Upper lobe of left lung (tissue), 6 donors: Measurements from ENCODE around the gene SYVN1. TPM values are rescaled to one million over a fixed set of nuclear protein-coding genes. Genes with fewer than 3 reads are reported as not detected.

Experiments
- ATAC-seq, 2 donors: fragments of 200-7000 bp; cut with Tn5 transposase; one replicate each; pipeline ENCODE4 v1.9.1; 2022; ENCODE audit warnings: mild to moderate bottlenecking in 2 of 2, moderate library complexity in 2 of 2; ENCODE audit not compliant: low FRiP score in 2 of 2
- DNase-seq, 2 donors: peaks; one replicate each; pipeline ENCODE4 v3.0.0-alpha.2; 2019 to 2020
- H3K27ac ChIP-seq, 4 donors: fragments of 200-600 bp; sonication (generic); one replicate each; pipeline ENCODE4 v1.5.1; 2016 to 2019
- H3K27me3 ChIP-seq, 4 donors: fragments of 200-600 bp; sonication (generic); one replicate each; pipeline ENCODE4 v1.5.1; 2017 to 2019
- H3K36me3 ChIP-seq, 4 donors: fragments of 200-600 bp; sonication (generic); one replicate each; pipeline ENCODE4 v1.5.1; 2016 to 2019
- H3K4me1 ChIP-seq, 4 donors: fragments of 200-600 bp; sonication (generic); one replicate each; pipeline ENCODE4 v1.5.1; 2018 to 2019
- H3K4me3 ChIP-seq, 4 donors: fragments of 200-600 bp; sonication (generic); one replicate each; pipeline ENCODE4 v1.5.1; 2017 to 2019; ENCODE audit warnings: mild to moderate bottlenecking in 2 of 4, moderate library complexity in 1 of 4
- H3K9me3 ChIP-seq, 4 donors: fragments of 200-600 bp; sonication (generic); one replicate each; pipeline ENCODE4 v1.5.1; 2018 to 2019
- CTCF ChIP-seq, 6 experiments: fragments of 450-650 bp in 4 of 6; fragments of 200-600 bp in 2 of 6; sonication (generic) in 2 of 6; IDR thresholded peaks; one replicate each; pipeline ENCODE4 v1.5.1; 2016 to 2019; ENCODE audit warnings: antibody characterized with exemption in 6 of 6
- EP300 ChIP-seq, 4 donors: sonication (generic); formaldehyde crosslinking; IDR thresholded peaks; one replicate each; pipeline ENCODE4 v1.5.1; 2017; ENCODE audit warnings: antibody characterized with exemption in 4 of 4, control low read depth in 2 of 4
- POLR2A ChIP-seq, 4 donors: fragments of 450-650 bp; IDR thresholded peaks; one replicate each; pipeline ENCODE4 v1.5.1; 2016 to 2017; ENCODE audit warnings: antibody characterized with exemption in 4 of 4, mild to moderate bottlenecking in 2 of 4
- POLR2AphosphoS5 ChIP-seq, 2 donors: sonication (generic); formaldehyde crosslinking; IDR thresholded peaks; one replicate each; pipeline ENCODE4 v1.5.1; 2017; ENCODE audit warnings: antibody characterized with exemption in 2 of 2
- WGBS, 2 donors: methylation state at CpG; one replicate each; pipeline ENCODE4 v1.1.5; 2017 to 2018; 5-methylcytosine and 5-hydroxymethylcytosine counted together
- total RNA-seq, 6 donors: library from RNA; depleted of rRNA in 4 of 6; stranded (reverse); fragments of >200 nt in 4 of 6; gene quantifications; one replicate each; pipeline versions ENCODE4 v1.1.0 to v1.2.1, GENCODE V29; 2016 to 2021
- donor health status: DM: no; HTN: no; CAD: no; lungs with moderate emphysema.
- donor health status: DM: no; HTN: yes; CAD: no; lungs with severe emphysema.

SYVN1 gene
- total RNA-seq: 10 to 100 TPM; 31.1 to 70.6 (median 50.0) TPM

GRCh38 chr11:65134240-65134951 lies at the start of gene SYVN1:
Gene SYVN1, minus strand, starts transcription at chr11:65134519. Its CDS starts 918 bp downstream, at chr11:65133601.
- TF ChIP-seq EP300 (IDR thresholded peaks at IDR 0.05) (peak in 1 of 4 donors; percentile 75), POLR2A (IDR thresholded peaks at IDR 0.05) (peak; percentile 77 to 97 (median 94)), POLR2AphosphoS5 (IDR thresholded peaks at IDR 0.05) (peak; percentile 99), CTCF (IDR thresholded peaks at IDR 0.05) (peak in 2 of 6 experiments; percentile 14 to 24)
- Histone ChIP-seq H3K4me1 (peaks cover 24 to 33% (median 27%) of the 10 kb centered on the region in 4 donors), H3K27me3 (no peaks in the 10 kb centered on the region), H3K36me3 (peaks cover 20 to 35% (median 33%) of the 10 kb centered on the region in 4 donors), H3K4me3 (peak within 1 kb of the TSS; percentile 67 to 98 (median 88)), H3K27ac (peak within 1 kb of the TSS; percentile 97 to 99 (median 98)), H3K9me3 (no peaks in the 10 kb centered on the region)
- ATAC-seq: peak; percentile 94 to 96
- peak; percentile 90 to 99 for DNase-seq
- 0% methylated on average over 16 to 26 of the region's 60 CpGs for WGBS, 2 donors

- H3K9me3 ChIP-seq: no peaks in the 10 kb centered on the region
- ATAC-seq: peak in 1 of 2 donors; percentile 40
- peak in 1 of 2 donors; percentile 55 for DNase-seq
- peaks cover 5 to 44% (median 32%) of the 10 kb centered on the region in 4 donors for H3K36me3 ChIP-seq
- no peaks in the 10 kb centered on the region for H3K27me3 ChIP-seq
- H3K4me1 ChIP-seq: peaks cover 21 to 37% (median 24%) of the 10 kb centered on the region in 4 donors
- TF ChIP-seq EP300 (IDR thresholded peaks at IDR 0.05): no peak
- no peak for TF ChIP-seq POLR2AphosphoS5 (IDR thresholded peaks at IDR 0.05)
- no peak for TF ChIP-seq POLR2A (IDR thresholded peaks at IDR 0.05)
- no peak for TF ChIP-seq CTCF (IDR thresholded peaks at IDR 0.05)
- 66 to 70% methylated on average over 15 to 19 of the region's 19 CpGs for WGBS, 2 donors
- H3K27ac ChIP-seq: peak overlapping the region; percentile 90 to 97 (median 96)
- H3K4me3 ChIP-seq: peak overlapping the region in 3 of 4 donors; percentile 92 to 97 (median 96)
Observed at GRCh38 chr11:65183201-65183891, 49.0 kb upstream of the SYVN1 start.

DNA sequence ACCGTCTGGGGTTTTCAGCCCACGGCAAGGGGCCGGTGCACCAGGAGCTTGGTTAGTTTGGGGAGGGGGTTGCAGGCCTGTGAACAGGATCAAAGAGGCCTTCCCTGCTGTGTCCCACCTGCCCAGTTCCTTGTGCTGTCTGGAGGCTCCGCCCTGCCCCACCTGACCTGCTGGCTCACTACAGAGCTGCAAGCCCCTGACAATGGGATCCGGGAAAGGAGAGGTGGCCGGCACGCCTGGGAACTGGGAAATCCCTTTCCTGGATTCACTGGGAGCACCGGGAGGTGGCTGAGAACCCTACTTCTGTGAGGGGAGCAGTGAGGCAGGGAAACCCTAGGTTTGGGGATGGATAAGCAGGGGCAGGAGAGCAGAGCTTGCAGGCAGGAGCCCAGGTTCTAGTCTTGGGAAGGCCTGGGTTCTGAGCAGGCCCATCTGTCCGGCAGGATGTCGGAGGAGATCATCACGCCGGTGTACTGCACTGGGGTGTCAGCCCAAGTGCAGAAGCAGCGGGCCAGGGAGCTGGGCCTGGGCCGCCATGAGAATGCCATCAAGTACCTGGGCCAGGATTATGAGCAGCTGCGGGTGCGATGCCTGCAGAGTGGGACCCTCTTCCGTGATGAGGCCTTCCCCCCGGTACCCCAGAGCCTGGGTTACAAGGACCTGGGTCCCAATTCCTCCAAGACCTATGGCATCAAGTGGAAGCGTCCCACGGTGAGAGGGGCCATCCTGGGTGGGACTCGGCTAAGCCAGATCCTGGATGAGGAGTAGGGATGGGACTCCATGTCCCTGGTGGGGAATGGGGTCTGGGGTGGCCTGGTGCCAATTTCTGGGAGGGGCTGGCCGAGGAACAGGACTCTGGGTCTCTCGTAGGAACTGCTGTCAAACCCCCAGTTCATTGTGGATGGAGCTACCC lies 48.2 kb upstream of the SYVN1 start:
- H3K9me3 ChIP-seq: no peaks in the 10 kb centered on the region
- peak overlapping the region; percentile 92 to 97 (median 96) for H3K4me3 ChIP-seq
- peak overlapping the region; percentile 90 to 97 (median 96) for H3K27ac ChIP-seq
- WGBS, 2 donors: 35 to 58% methylated on average over 12 to 23 of the region's 23 CpGs
- TF ChIP-seq POLR2AphosphoS5 (IDR thresholded peaks at IDR 0.05) (peak; percentile 9 to 43), EP300 (IDR thresholded peaks at IDR 0.05) (no peak), POLR2A (IDR thresholded peaks at IDR 0.05) (no peak), CTCF (IDR thresholded peaks at IDR 0.05) (peak in 1 of 6 experiments; percentile 9)
- DNase-seq: peak; percentile 56 to 81
- peaks cover 0 to 36% (median 25%) of the 10 kb centered on the region in 4 donors for H3K36me3 ChIP-seq
- ATAC-seq: peak; percentile 25 to 47
- H3K27me3 ChIP-seq: no peaks in the 10 kb centered on the region
- peaks cover 21 to 37% (median 24%) of the 10 kb centered on the region in 4 donors for H3K4me1 ChIP-seq

DNA sequence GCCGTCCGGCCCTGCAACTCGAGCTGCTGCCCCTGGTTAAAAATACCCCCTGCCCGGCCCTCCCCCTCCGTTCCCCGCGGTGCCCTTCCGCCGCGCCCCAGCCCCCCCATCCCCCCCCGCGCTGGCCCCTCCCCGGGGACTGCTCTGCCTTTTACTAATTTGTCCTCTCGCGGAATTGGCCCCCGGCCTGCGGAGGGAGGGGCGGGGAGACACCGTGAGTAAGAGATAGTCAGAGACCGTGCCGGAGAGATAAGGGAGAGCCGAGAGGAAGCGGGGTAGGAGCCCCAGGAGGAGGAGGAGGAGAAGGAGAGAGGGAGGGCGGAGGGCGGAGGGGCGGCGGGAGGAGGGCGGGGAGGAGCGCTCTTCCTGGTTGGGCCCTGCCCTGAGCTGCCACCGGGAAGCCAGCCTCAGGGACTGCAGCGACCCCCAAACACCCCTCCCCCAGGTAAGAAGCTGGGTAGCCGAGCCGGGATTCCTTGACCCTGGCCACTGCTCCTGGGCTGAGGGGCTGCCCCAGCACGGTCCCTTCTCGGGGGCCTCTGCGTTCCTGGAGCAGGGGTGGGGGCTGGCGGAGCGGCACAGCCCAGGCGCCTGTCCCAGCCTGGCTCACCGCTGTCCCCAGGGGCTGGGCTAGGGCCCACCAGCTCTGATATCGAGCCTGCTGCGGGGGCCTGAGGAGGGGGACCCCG lies 47.4 kb upstream of the SYVN1 start, which contains the start of gene CAPN1:
TSS of gene CAPN1 (plus strand) at position 360 of the 689 bp plus-strand sequence. CDS start 774 bp downstream, outside the sequence.
- DNase-seq: peak; percentile 83 to 92
- peak within 1 kb of the TSS; percentile 90 to 97 (median 96) for H3K27ac ChIP-seq
- no peaks in the 10 kb centered on the region for H3K9me3 ChIP-seq
- no peaks in the 10 kb centered on the region for H3K27me3 ChIP-seq
- 0 to 4% methylated on average over 17 to 25 of the region's 43 CpGs for WGBS, 2 donors
- TF ChIP-seq POLR2AphosphoS5 (IDR thresholded peaks at IDR 0.05) (no peak), EP300 (IDR thresholded peaks at IDR 0.05) (no peak), CTCF (IDR thresholded peaks at IDR 0.05) (no peak), POLR2A (IDR thresholded peaks at IDR 0.05) (no peak)
- peaks cover 0 to 28% (median 17%) of the 10 kb centered on the region in 4 donors for H3K36me3 ChIP-seq
- peaks cover 21 to 37% (median 24%) of the 10 kb centered on the region in 4 donors for H3K4me1 ChIP-seq
- ATAC-seq: peak; percentile 78 to 90
- H3K4me3 ChIP-seq: peak within 1 kb of the TSS; percentile 92 to 97 (median 96)
